Stimulated activated CD4-positive, alpha-beta T cell treated with anti-CD3 and anti-CD28 coated beads, Interleukin-4, amount 100 ng/mL, for 4 hours (primary cell): ENCODE data around the gene ADGRE1.

ENCODE experiments used
- DNase-seq, 2 experiments: peaks; one replicate each; pipeline ENCODE4 v3.0.0-alpha.2; 2020

The ADGRE1 gene

DNA sequence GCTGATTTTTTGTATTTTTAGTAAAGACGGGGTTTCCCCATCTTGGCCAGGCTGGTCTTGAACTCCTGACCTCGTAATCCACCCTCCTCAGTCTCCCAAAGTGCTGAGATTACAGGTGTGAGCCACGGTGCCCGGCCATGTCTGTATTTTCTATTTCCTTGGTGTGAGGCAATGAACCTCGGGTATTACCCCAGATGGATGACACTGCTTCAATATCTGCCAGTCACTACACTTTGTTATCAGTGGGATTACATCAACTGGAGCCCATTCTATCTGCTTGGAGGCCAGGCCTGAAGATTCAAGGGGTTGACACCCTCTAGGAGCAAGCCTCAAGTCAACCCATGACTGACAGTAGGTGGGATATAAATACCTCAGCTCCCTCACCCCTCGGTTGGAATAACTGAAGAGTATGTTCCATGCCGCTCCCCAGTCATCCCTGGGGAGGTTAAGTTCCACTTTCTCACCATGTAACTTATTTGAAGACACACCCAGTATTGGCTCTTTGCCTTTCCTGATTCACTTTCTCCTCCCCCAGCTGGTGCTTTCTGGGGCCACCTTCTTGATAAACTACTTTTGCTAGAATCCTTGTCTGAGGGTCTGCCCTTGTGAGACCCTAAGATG lies 992 bp upstream of the ADGRE1 start:
- no peak for DNase-seq

- DNase-seq: no peak
These were observed 1.6 kb downstream of the ADGRE1 start for GRCh38 chr19:6888967-6889366.

GRCh38 chr19:6890401-6890913 lies 3.1 kb downstream of the ADGRE1 start:
- no peak for DNase-seq

DNA sequence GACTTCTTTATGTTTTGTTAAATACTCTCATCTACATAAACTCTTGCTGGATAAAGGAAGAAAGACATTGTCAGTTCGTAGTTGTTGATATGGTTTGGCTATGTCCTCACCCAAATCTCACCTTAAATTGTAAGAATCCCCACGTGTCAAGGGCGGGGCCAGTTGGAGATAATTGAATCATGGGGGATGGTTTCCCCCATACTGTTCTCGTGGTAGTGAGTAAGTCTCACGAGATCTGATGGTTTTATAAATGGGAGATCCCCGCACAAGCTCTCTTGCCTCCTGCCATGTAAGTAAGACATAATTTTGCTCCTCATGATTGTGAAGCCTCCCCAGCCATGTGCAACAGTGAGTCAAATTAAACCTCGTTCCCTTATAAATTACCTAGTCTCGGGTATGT lies 3.6 kb downstream of the ADGRE1 start:
- peak; percentile 14 to 39 for DNase-seq

DNA sequence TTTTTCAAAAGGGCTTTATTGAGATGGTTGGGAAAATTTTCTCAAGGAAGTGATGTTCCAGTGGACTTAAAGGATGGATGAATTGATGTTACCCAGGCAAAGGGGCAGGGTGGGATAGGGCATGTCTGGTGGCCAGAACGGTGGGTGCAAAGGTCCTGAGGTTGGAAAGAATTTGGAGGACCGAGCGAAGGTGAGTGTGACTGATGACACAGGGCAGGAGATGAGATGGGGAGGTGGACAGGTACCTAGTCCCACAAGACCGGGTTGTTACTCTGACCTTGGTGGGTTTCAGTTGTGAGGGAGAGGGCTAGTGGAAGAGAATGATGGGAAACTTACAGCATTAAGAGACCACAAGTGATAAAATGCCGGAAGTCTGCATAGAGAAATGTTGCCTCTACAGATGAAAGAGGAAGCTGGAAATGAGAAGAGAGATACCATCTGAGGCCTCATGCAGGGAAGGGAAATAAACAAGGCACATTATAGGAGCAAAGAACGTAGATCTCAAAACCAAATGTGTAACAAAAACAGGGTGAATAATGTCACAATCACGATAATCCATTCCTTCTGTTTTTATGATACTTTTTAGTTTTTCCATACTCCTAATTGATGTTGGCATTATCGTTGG lies 4.5 kb downstream of the ADGRE1 start:
- no peak for DNase-seq

DNA sequence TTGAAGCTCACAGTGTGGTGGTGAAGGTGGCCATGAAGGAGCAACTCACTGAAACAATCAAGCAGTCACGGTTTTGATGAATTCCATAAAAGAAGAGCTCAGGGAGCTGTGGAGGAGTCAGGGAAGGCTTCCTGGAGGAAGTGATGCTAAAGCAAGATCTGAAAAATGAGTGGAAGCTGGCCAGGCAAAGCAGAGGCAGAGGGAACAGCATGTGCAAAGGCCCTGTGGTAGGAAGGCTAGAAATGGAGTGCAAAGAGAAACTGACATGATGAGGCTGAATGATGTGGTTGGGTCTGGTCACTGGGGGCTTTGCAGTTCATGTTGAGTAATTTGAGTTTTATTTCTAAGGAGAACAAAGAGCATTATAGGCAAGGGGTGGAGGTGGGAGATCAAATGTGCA lies 6.9 kb downstream of the ADGRE1 start:
- no peak for DNase-seq

- no peak for DNase-seq
These were observed 16.1 kb downstream of the ADGRE1 start for GRCh38 chr19:6903446-6903845.

DNA sequence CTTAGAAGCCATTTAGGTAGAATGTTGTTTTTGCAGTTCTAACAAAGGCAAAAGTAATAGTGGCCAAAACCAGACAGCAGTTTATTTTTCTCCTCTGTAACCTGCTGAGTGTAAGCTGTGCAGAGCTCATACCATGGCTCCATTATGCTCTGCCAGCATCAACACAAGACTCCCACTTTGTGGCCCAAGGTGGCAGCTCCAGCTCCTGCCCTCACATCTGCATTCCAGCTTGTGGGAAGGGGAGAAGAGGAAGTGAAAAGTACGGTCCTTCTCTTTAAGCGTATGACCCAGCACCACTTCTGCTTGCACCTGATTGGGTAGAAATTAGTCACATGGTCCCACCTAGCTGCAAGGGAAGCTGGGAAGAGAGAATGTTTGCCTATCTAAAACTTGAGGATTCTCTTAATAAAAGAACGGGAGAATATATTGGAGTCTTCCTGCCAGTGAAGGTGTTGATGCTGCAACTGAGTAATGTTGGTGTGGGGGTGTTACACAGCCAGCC lies 19.2 kb downstream of the ADGRE1 start:
- no peak for DNase-seq

DNA sequence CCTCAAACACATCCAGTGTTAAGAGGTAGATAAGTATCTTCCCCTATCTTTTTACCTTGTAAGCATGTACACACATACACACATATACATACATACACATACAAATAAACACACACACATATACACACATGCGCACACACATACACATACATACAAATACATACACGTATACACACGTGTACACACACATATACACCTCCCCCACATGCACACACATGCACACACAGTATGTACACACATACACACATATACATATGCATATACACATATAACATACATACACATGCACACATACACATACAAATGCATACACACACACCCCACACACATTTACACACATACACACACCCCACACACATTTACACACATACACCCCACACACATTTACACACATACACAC lies 24.1 kb downstream of the ADGRE1 start:
- no peak for DNase-seq

GRCh38 chr19:6914321-6914720 lies 26.9 kb downstream of the ADGRE1 start:
- no peak for DNase-seq

DNA sequence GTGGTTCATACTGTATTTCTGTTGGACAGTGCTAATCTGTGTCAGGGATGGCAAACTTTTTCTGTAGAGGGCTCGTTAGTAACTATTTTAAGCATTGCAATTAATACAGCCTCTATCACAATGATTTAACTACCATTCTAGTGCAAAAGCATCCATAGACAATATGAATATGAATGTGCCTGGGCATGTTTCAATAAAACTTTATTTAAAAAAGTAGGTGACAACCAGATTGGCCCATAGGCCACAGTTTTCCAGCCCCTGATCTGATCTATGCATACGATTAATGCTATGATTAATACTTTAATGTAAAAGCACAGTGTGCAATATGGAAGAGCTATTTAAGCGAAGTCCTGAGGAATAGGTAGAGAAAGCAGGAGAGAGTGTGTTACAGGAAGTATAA lies 29.6 kb downstream of the ADGRE1 start:
- DNase-seq: no peak

DNA sequence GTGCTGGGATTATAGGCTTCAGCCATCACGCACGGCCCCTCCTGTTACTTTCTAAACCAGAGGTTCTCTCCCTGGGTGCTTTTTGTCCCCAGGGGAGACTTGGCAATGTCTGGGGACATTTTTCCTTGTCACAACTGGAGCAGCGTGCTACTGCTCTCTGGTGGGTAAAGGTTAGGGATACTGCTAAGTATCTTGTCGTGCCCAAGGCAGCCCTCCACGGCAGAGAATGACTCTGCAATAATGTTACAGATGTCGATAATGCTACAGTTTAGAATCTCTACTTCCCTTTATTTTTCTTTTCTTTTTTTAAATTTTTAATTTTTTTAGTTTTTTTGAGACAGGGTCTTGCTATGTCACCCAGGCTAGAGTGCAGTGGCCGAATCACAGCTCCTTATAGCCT lies 38.0 kb downstream of the ADGRE1 start:
- no peak for DNase-seq

DNA sequence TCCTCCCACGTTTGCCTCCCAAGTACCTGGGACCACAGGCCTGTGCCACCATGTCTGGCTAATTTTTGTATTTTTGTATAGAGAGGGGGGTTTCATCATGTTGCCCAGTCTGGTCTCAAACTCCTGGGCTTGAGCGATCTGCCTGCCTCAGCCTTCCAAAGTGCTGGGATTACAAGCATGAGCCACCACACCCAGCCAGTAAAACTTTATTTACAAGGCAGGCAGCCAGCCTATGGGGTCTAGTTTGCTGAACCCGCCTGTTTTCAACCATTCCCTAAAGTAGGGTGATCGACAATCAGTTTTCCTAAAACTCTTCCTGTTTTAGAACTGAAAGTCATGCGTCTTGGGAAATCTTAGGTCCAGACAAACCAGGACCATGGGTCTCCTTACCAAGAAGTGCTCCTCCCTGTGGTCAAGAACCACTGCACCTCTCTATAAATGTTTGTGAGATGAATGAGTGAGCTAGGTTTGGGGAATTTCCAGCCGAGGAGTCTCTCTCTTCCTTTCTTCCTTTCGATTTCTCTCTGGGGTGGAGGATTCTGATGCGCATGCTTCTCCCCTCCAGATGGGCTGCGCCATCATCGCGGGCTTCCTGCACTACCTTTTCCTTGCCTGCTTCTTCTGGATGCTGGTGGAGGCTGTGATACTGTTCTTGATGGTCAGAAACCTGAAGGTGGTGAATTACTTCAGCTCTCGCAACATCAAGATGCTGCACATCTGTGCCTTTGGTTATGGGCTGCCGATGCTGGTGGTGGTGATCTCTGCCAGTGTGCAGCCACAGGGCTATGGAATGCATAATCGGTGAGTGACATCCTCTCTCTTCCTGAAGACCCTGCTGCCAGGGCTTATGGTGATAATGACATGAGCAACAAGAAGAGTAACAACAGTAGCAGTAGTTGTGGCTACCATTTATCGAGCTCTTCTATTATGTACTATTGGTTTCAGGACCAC lies 38.7 kb downstream of the ADGRE1 start:
- peak; percentile 23 to 31 for DNase-seq

DNA sequence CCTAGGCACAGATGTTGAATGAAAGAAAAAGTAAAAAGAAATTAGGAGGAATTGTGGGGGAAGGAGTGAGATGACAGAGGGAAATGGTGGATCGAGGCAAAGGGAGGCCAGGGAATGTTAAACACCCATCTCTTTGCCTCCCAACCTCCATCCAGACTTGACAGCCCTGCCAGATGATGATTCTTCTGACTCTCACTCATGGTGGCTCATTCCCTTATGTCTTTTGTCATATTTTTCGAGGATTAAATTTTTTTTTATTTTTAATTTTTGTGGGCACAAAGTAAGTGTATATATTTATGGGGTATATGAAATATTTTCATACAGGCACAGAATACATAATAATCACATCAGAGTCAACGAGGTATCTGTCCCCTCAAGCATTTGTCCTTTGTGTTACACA lies 42.8 kb downstream of the ADGRE1 start:
- DNase-seq: no peak

DNA sequence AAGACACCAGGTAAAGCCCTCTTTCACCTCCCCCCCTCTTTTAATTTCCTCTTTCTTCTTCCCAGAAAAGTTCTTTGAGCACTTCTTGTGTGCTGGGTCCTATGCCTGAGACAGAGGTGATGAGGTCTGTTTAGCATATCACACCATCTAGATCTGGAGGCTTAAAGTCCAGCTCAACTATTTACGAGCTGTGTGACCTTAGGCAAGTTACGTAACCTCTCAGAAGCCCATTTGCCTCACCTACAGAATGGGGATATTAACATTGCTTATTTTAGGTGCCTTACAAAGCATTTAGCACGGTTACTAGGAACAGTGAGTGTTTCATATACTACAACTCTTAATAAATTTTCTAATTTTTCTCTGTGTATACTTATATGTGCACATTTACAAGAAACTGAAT lies 47.7 kb downstream of the ADGRE1 start:
- no peak for DNase-seq

- DNase-seq: no peak
These were observed 48.2 kb downstream of the ADGRE1 start for GRCh38 chr19:6935618-6936017.

DNA sequence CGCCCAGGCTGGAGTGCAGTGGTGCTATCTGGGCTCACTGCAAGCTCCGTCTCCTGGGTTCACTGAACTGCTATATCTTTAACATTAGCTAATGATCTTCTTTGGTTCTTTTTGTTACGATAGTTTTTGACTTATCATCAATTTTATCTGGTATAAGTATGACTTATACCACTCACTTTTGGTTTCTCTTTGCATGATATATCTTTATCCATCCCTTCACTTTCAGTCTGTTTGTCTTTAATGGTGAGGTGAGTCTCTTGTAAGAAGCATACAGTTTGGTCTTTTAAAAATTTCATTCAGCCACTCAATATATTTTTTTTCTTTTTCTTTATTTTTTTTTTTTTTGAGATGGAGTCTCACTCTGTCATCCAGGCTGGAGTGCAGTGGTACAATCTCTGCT lies 58.4 kb downstream of the ADGRE1 start:
- no peak for DNase-seq

DNA sequence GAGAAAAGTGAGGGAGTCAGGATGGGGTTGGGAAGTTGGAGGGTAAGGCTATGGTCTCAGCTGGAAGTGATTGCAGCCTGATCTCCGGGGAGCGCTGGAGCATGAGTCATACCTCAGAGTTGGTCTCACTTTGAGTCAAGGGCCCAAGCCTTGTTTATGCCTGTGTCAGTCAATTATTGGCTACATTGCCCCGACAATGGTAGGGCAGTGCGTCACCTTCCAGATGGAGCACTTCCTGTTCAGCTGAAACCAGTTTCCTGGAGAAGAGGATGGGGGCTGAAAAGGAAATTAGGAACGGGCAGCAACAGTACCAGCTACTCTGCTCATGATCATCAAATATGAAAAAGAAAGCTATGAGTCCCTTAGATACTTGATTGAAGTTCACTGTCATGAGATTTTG lies 60.4 kb downstream of the ADGRE1 start:
- peak in 1 of 2 experiments; percentile 34 for DNase-seq

GRCh38 chr19:6948884-6949283 lies 61.5 kb downstream of the ADGRE1 start:
- DNase-seq: no peak

- DNase-seq: no peak
These were observed 65.6 kb downstream of the ADGRE1 start for GRCh38 chr19:6952956-6953355.

- no peak for DNase-seq
These were observed 67.7 kb downstream of the ADGRE1 start for GRCh38 chr19:6955082-6955481.

DNA sequence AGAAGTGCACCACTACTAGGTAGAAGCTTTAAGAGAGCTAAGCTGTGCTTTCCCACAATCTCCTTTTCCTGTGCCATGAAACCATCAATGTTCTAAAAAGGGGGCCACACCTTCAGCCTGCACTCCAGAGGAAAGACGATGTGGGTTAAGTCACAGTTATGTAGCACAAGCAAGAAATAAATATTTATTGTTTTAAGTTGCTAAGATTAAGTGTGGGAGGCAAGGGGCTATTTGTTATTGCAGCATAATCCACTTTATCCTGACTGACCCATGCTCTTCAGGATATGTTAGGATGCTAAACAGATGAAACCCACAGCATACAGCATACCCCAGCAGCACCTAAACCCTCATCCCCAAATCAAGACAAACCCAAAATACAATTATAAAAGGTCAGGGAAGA lies 69.2 kb downstream of the ADGRE1 start:
- no peak for DNase-seq

- DNase-seq: no peak
These were observed 71.4 kb downstream of the ADGRE1 start for GRCh38 chr19:6958791-6959190.
